GM21786 (cell line): ENCODE measurements around the gene TPCN1.

Source experiments
- ATAC-seq: cut with Tn5 transposase; IDR thresholded peaks from one replicate; pipeline ENCODE4 v1.9.1; 2021; ENCODE audit not compliant: unreplicated experiment

The TPCN1 gene

DNA sequence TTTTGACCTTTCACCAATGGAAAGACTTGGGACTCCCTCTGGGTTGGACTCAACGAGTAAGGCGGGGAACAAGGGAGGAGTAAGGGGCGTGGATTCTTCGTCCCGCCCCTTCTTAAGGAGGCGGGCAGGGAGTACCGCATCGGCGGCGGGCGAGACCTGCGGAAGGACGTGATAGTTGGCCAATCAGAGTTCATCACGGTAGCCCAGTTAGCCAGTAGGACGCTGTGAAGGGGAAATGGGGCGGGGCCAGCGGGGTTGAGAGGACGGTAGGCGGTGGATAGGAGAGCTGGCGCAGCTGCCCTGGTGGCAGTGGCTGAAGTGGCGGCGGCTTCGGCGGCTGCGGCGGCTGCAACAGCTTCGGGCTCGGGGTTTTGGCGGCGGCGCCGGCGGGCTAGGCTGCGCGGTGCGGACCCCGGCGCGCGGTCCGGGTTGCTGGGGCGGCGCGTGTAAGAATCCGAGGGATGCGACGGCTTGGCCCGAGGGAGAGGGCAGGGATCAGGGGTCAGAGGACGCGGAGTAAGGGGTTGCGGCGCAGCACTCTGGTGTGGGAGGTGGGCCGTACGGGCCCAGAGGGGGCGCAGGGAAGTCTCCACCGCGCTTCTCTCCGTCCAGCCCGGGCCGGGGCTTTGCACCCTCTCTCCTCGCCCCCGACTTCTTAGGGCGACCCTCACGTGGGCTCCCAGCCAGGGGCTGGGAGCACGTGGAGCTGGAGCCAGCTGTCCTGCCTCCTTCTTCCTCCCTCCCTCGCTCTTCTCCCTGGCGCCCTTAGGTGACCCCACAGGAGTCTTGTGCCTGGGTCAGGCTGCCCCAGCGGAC lies at the start of gene TPCN1:
Gene TPCN1, plus strand, starts transcription at position 284 of the 816 bp plus-strand sequence. CDS start 5,389 bp downstream, outside the sequence.
- ATAC-seq: peak; percentile 86

DNA sequence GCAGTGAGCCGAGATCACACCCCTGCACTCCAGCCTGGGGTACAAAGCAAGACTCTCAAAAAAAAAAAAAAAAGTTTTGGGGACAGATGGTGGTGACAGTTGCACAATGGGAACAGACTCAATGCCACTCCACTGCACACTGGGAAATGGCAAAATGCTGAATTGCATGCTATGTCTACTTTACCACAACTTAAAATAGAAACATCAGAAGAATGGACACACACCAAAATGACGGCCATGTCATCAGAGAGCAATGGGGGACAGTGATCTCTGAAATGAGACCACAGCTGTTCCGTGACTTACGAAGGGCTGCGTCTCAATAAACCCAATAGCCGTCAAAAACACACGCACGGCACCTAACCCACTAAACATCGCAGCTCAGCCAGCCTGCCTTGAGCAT lies 49.7 kb upstream of the TPCN1 start:
- ATAC-seq: no peak

DNA sequence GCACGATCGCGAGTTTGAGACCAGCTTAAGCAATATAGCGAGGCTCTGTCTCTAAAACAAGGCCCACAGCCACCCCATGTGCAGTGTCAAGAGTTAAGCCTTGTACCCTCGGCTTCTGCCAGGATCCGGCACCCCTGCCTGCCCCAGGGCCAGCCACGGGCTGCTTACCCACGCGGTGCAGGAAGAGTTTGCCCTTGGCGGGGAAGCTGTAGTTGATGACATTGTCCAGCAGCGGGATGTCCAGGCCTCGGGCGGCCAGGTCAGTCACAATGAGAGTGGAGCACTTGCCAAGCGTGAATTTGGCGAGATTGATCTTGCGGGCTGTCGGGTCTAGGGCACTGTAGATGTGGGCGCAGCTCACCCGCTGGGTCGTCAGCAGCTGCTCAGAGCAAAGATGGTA lies 49.1 kb upstream of the TPCN1 start:
- no peak for ATAC-seq

DNA sequence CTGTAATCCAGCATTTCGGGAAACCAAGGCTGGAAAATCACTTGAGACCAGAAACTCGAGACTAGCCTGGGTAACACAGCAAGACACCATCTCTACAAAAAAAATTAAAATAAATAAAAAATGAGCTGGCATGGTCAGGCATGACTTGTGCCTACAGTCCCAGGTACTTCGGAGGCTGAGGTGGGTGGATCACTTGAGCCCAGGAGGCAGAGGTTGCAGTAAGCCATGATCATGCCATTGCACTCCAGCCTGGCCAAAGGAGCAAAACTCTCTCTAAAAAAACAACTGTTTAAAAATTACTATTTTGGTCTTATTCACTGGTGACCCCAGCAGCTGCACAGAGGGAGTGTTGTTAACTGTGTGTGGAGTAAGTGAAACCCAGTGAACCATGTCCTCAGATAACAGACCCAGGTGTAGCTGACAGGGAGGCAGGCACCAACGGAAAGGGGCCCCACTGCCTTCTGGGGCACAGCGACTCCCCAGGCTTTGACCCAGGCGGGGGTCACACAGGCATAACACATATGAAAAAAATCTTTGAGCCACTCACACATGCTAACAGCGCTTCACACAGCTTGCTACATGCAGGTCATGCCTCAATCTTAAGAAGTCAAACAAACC lies 48.1 kb upstream of the TPCN1 start:
- peak; percentile 81 for ATAC-seq

DNA sequence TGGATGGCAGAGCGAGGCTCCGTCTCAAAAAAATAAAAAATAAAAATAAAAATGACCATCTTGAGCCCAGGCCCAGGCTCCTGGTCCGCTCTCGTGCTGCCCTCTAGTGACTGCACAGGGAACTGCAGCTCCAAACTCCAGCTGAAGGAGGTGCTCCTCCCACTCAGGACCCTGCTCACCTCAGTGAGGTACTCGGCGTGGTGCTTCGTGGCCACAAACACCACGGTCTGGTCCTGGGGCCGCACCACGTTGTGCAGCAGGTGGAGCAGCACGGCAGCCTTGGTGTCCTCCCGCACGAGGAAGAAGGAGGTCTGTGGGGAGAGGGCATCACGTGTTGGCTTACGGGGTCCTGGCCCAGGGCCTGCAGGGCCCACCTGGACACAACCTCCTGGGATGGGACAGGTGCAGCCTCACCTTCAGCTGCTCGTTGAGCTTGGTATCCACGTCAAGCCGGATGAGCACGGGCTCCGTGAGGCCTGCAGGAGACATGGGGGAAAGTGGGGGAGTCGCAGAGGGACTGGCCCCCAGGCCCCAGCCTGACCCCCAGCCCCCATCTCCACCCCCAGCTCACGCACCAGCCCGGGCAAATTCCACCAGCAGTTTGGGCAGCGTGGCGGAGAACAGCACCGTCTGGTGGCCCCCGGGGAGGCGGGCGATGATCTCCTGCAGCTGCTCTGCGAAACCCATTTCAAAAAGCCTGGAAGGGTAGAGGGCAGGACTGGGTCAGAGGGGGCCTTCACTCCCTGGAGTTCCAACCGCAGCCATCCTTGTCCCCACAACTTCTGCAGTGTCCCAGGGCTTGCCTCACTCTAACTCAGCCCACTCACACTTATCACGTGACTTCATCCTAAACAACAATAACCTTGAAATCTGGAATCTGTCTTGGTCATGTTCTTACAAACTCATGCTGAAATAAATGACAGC lies 46.5 kb upstream of the TPCN1 start:
- no peak for ATAC-seq

DNA sequence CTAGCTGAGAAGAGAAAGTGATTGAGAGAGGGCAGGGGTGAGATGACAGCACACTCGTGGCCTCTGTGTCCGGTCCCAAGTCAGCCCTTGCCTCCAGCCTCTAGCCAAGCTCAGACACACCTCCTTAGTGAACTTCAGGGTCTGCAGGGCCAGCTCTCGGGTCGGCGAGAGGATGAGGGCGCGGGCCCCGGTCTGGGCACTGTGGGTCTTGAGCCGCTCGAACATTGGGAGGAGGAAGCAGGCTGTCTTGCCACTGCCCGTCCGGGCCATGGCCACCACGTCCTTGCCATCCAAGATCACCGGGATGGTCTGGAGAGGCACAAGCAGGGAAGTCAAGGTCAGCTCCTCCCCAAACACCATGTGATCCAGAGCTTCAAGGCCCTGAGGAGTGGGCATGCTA lies 42.2 kb upstream of the TPCN1 start:
- ATAC-seq: no peak

DNA sequence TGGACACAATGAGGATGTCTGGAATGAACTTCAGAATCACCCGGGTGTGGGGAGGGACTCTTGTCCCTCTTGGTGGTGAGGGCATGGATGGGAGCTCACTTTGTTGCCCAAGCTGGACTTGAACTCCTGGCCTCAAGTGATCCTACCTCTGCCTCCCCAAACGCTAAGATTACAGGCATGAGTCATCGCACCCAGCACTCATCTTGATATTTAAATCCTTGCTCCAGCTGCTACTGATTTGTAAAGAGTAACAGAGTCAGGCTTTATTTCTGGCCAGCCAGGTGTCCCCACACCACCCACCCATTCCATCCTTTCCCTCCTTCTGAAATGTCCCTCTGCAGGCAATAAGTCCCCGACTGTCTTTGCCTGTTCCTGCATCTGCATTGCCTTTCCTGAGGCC lies 40.9 kb upstream of the TPCN1 start:
- no peak for ATAC-seq

DNA sequence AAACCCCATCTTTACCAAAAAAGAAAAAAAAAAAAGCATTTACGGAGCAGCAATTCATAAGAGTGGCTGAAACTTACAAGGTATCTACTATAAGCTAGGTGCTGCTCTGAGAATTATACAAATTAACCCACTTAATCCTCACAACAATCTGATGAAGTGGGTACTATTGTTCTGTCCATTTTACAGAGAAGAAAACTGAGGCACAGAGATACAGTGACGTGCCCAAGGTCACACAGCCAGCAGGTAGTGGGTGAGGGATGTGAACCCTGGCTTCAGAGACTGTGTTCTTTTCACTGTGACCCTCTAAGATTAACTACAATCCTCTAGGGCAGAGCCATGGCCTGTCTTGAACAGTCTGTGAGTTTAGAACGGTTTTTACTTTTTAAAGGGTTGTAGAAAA lies 39.3 kb upstream of the TPCN1 start:
- no peak for ATAC-seq

DNA sequence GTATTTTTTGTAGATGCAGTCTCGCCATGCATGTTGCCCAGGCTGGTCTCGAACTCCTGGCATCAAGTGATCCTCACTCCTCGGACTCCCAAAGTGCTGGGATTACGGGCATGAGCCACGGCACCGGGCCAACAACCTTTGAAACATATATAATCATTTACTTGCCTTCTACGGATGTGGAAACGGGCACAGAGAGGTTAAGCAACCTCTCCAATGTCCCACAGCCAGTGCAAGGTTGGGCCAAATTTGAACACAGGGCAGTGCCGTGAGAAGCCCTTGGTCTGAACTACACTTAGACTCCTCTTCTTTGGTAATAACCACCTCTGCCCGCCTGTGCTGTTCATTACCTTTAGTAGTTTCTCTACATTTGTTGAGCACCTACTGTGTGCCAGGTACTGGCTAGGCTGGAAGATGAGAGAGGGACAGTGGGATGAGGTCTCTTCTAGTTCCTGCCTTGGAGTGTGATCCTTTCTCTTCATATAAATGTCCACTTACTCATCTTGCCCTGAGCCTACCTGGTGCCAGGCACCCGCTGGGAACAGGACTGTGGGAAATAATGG lies 38.2 kb upstream of the TPCN1 start:
- ATAC-seq: no peak

DNA sequence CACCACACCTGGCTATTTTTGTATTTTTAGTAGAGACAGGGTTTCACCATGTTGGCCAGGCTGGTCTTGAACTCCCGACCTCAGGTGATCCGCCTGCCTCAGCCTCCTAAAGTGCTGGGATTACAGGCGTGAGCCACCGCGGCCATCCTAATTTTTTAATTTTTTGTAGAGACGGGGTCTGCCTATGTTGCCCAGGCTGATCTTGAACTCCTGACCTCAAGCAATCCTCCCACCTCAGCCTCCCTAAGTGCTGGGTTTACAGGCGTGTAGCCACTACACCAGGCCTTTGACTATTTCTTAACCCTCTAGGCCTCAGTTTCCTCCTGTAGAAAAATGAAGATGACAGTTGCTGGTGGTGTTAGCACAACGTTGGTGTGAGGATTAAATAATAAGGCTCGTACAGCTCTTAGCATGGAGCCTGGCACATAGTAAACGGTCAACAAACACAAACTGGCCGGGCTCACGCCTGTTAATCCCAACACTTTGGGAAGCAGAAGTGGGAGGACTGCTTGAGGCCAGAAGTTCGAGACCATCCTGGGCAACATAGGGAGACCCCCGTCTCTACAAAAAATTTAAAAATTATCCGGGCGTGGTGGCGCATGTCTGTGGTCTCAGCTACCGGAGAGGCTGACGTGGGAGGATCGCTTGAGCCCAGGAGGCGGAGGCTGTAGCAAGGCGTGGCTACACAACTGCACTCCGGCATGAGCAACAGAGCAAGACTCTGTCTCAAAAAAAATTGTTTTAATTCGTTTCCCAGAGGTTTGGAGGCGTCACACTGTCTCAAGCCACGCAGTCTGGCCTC lies 37.0 kb upstream of the TPCN1 start:
- peak; percentile 37 for ATAC-seq

DNA sequence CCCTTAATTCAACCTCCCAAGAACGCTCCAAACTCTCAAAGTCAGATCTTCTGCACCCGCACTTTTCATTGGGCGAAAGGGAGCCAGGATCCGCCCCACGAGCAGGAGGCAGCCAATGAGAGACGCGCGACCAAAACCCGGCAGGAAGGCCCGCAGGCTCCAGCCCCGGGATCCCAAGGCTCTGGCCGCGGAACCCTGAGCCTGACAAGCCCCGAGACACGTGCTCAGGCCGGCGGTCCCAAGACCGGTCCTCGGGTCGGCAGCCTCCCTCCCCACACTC lies 36.4 kb upstream of the TPCN1 start:
- peak; percentile 86 for ATAC-seq

DNA sequence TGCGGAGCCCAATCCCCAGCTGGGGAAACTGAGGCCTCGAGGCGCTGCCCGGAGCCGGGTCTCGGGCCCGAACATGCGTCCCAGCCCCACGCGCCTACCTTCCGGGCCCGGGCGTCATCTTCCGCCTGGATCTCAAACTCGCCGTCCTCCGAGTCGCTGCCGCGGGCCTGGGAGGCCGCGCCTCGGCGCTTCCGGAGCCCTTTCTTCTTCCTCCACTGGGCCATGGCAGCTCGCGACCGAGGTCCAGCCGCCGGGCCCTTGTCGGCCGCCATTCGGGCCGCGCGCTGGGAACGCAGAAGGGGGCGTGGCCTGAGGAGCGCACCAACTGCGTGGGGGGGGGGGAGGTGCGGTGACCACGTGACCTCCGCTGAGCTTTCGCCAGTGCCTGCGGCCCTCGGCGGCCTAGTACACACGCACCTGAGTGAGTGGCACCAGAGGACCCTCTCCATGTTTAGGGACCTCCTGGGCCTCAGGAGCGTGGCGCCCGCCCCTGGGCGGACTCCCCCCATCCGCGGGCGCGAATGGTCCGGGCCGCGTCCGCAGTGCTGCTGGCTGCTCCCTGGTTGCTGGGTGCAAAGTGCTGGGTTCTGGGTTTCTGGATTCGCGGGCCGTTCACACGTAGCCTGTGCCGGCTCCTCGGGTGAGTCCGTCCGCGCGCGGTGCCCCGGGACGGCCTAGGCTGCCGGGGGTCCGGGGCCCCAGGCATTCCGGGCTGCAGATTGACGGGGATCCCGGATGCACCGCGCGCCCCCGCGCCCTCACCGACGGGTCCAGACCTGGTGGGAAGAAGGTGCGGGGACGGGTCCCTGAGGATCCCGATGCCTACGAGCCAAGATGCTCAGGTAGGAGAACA lies 35.9 kb upstream of the TPCN1 start, which contains the start of the genes DDX54 and RITA1:
Gene DDX54, minus strand, starts transcription at position 299 of the 853 bp plus-strand sequence. Its CDS starts 27 bp downstream, at position 272.
Gene RITA1, plus strand, starts transcription at position 542 of the 853 bp plus-strand sequence. CDS start 1,026 bp downstream, outside the sequence.
- peak; percentile 38 for ATAC-seq

DNA sequence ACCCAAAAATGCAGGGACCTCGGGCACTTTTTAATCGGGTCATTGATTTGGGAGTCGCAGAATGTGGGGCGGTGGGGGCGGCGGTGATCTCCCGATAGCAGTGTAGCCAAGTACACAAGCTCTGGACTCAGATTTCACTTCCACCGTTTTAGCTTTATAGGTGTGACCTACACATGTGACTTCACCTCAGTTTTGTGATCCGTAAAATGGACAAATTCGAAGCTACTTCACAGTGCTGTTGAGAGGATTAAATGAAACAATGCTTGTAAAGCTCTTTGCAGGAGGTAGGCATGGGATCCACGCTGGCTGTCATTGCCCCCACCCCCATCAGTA lies 35.3 kb upstream of the TPCN1 start:
- no peak for ATAC-seq

DNA sequence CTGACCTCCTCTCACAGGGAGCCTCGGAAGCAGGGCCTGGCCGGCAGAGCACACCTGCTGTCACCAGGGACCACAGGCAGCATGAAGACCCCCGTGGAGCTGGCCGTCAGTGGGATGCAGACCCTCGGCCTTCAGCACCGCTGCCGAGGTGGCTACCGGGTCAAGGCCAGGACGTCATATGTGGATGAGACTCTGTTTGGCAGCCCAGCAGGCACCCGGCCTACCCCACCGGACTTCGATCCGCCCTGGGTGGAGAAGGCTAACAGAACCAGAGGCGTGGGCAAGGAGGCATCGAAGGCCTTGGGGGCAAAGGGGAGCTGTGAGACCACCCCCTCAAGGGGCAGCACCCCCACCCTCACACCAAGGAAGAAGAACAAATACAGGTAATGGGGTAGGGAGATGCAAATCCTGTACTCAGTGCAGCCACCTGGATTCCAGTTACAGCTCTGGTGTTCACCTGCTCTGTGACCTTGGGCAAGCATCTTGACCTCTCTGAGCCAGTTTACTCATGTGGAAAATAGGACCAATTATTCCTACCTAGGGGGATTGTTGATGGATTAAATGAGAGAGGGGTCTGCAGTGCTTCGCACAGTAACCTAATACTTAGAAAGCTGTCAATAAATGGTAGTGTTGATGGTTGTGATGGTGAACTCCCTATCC lies 34.5 kb upstream of the TPCN1 start:
- ATAC-seq: no peak

DNA sequence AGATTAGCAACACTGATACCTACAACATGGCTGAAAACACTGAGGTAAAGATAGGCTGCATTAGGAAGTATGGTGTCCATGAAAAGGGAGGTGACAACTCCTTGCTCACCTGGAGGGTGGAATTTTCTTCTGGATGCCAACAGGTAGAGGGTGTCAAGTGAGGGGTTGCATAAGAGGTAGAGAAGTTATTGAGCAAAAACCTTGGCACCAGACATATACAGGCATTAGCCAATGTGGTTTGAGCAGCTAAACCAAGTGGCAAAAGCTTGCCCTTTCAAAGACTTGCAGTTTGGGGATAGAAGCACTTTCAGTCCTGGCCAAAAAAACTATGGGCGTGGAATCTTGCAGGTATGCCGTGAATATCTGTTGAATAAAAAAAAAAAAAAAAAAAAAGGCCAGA lies 31.9 kb upstream of the TPCN1 start:
- ATAC-seq: no peak

DNA sequence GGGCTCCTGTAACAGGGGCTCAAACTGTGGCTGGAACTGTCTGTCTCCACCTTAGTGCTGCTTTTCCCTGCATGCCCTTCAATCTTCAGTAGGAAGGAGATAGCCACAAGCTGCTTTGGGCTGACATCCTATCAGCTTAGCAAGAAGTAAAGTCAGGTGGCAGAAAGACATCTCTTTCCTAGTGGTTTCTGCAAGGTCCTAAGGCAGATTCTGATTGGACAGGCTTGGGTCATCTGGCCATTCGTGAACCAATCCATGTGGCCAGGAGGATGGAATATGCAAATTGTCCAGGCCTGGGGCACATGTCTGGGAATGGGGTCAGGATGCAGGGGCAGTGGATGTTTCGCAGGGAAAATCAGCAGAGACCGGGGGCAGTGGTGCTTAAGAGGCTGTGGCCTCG lies 30.5 kb upstream of the TPCN1 start:
- ATAC-seq: no peak

DNA sequence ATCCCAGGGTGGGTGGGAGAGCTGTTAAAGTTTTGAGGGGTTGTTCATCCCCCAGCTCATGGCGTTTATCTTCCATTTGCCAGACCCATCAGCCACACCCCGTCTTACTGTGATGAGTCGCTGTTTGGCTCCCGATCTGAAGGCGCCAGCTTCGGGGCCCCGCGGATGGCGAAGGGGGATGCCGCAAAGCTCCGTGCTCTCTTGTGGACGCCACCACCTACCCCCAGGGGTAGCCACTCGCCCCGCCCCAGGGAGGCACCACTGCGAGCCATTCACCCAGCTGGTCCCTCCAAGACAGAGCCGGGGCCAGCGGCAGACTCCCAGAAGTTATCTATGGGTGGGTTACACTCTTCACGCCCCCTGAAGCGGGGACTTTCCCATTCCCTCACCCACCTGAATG lies 30.0 kb upstream of the TPCN1 start:
- ATAC-seq: no peak

DNA sequence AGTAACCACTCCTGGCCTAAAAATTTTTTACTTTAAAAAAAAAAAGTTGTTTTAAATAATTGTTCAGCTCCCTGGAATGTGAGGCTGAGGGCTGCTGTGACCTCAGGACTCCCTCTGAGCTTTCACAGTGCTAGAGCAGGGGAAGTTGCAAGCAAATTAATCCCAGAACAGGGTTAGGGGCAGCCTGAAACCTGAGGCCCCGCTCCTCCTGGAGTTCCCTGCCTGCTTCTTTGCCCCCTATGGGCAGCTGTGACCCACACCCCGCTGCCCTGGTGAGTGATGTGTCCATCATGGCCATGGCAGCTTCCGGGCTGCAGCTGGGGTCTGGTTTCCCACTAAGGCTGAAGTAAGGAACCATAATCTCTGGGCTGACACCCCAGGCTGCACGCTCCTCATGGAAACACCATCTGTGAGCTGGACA lies 26.3 kb upstream of the TPCN1 start:
- no peak for ATAC-seq

DNA sequence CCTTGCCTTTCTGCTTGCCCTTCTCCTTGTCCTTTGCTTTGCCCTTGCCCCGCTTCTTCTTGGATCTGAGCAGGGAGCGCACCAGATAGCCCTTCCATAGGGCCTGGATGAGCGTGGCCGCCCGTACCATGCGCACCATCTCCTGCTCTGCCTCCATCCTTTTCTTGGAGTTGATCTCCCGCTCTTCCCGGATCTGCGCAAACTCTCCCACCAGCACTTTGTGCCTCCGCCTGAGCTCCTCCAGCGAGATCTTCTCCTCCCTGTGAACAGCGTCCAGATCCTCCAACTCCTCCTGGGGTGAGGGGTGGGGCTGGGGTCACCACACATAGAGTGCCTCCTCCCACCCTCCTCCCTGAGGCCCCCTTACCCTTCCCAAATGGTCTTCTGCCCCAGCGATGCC lies 25.7 kb upstream of the TPCN1 start:
- no peak for ATAC-seq
